ENCODE measurements around the gene CPSF7. TPM values are rescaled to one million over a fixed set of nuclear protein-coding genes. Genes with fewer than 3 reads are reported as not detected.

CPSF7 gene
- total RNA-seq, 1 donor from 2014 or later, result 112 TPM

DNA sequence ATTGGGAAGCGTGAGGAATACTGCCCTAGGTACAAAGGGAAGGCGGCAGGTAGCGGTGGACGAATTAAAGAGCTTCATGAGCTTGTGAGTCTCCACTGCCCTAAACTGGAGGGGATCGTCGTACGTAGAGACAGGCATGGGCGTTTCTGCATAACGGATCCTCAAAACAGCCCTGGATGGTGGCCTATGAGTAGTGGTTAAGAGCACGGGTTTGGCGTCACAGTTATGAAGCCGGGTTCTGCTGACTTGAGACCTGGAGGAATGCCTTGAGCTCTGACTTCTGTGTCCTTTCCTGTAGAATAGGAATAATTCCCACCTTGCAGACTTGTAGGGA is 67.3 kb downstream of the CPSF7 start:
- Mint-ChIP-seq H3K27me3 (ENCODE audit: low read depth) (no peaks in the 10 kb centered on the region), H3K4me3 (peak overlapping the region; percentile 93), H3K27ac (peak overlapping the region; percentile 98), H3K9me3 (no peaks in the 10 kb centered on the region), H3K4me1 (peaks cover 27% of the 10 kb centered on the region), H3K36me3 (peaks cover 4% of the 10 kb centered on the region)
- DNase-seq (ENCODE audit: low spot score in 2 of 2, unreplicated experiment in 2 of 2), result no peak
- TF ChIP-seq, protein P1, sequence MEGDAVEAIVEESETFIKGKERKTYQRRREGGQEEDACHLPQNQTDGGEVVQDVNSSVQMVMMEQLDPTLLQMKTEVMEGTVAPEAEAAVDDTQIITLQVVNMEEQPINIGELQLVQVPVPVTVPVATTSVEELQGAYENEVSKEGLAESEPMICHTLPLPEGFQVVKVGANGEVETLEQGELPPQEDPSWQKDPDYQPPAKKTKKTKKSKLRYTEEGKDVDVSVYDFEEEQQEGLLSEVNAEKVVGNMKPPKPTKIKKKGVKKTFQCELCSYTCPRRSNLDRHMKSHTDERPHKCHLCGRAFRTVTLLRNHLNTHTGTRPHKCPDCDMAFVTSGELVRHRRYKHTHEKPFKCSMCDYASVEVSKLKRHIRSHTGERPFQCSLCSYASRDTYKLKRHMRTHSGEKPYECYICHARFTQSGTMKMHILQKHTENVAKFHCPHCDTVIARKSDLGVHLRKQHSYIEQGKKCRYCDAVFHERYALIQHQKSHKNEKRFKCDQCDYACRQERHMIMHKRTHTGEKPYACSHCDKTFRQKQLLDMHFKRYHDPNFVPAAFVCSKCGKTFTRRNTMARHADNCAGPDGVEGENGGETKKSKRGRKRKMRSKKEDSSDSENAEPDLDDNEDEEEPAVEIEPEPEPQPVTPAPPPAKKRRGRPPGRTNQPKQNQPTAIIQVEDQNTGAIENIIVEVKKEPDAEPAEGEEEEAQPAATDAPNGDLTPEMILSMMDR (IDR thresholded peaks at IDR 0.05; ENCODE audit: unreplicated experiment), result no peak

DNA sequence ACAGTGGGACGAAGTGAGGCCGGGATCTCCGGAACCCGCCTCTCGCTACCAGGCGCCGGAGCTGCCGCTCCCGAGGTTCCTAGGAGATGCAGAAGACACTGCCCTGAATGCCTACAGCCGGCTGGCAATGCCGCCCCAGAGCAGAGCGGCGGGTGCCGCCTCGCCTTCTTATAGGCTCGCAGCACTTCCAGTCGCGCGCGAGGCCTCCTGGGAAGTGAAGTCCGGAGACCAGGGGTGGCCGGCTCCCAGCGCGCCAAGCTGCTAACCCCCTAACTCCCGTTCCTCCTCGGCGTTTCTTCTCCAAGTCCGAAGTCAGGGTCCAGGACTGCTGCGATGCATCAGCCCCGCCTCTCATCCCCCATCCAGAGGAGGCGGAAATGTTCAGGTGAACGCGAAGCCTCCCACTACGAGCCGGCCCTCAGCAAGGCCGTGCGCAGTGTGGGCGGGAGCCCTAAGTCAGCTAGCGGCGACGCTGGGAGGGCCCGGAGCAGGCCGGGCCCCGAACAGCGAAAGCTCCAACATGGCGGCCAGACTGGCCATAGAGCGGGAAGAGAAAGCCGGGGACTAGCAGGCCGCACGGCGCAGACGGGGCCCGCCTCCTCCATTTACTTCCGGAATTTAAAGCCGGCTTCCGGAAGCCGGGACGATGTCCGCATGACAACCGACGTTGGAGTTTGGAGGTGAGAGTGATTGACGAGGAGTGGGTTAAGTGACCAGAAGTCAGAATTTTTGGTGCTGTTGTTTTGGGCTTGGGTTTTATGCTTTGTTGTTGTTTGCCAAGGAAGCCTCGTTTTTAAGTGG is 67.8 kb downstream of the CPSF7 start, which contains the start of the genes CYB561A3 and TMEM138:
Gene CYB561A3, minus strand, starts transcription at position 142 of the 801 bp plus-strand sequence. CDS start 5,169 bp downstream, outside the sequence.
Gene TMEM138, plus strand, starts transcription at position 634 of the 801 bp plus-strand sequence. CDS start 2,017 bp downstream, outside the sequence.
- H3K27me3 Mint-ChIP-seq (ENCODE audit: low read depth), result no peaks in the 10 kb centered on the region
- peaks cover 27% of the 10 kb centered on the region for H3K4me1 Mint-ChIP-seq
- H3K9me3 Mint-ChIP-seq, result no peaks in the 10 kb centered on the region
- DNase-seq (ENCODE audit: low spot score in 2 of 2, unreplicated experiment in 2 of 2), result peak; percentile 77 to 86
- TF ChIP-seq, protein P1 (IDR thresholded peaks at IDR 0.05; ENCODE audit: unreplicated experiment), result no peak
- peaks cover 3% of the 10 kb centered on the region for H3K36me3 Mint-ChIP-seq
- peak within 1 kb of the TSS; percentile 93 for H3K4me3 Mint-ChIP-seq
- H3K27ac Mint-ChIP-seq, result peak within 1 kb of the TSS; percentile 98

DNA sequence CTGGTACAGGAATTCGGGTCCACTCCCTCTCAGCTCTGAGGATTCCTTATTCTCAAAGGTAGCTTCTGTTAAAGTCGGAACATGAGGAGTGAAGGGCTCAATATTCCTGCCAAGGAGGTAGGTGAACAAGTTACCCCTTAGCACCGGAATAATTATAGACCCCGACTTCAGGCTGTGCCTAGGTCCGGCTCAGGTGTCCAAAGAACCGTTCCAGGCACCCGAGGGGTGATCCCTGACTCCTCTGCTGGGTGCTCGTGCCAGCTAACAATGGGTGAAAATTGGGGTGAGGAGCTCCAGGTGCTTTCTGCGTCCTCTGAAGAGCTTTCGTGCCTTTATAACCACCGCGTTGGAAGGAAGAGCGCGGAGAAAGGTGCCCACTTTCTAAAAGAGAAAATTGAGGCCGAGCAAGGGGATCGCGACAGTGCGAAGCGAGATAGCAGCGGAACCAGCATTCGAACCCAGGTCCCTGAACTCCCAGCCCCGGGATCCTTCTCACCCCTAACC is 68.5 kb downstream of the CPSF7 start:
- DNase-seq (ENCODE audit: low spot score in 2 of 2, unreplicated experiment in 2 of 2), result no peak
- Mint-ChIP-seq H3K27me3 (ENCODE audit: low read depth) (no peaks in the 10 kb centered on the region), H3K4me1 (peaks cover 27% of the 10 kb centered on the region)

DNA sequence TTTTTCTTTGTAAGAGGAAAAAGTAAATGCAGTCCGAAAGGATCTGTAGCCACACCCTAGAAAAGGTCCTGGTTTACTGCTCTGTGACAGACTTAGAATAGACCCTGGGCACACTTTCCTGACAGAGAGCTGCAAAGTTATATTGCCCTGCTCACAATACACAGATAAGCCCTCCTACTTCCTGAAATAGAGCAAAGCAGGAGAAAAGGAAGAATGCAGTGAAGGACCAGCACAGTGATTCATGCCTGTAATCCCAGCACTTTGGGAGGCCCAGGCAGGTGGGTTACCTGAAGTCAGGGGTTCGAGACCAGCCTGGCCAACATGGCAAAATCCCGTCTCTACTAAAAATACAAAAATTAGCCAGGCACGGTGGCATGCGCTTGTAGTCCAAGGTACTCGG is 70.3 kb downstream of the CPSF7 start:
- Mint-ChIP-seq H3K36me3 (peaks cover 2% of the 10 kb centered on the region), H3K27ac (no peak overlapping the region), H3K4me3 (no peak overlapping the region), H3K9me3 (no peaks in the 10 kb centered on the region), H3K4me1 (peaks cover 27% of the 10 kb centered on the region), H3K27me3 (ENCODE audit: low read depth) (no peaks in the 10 kb centered on the region)
- TF ChIP-seq, protein P1 (IDR thresholded peaks at IDR 0.05; ENCODE audit: unreplicated experiment), result no peak
- no peak for DNase-seq (ENCODE audit: low spot score in 2 of 2, unreplicated experiment in 2 of 2)

More for the DNA sequence above, 68.5 kb downstream of the CPSF7 start:
- TF ChIP-seq, protein P1 (IDR thresholded peaks at IDR 0.05; ENCODE audit: unreplicated experiment), result no peak
- H3K4me3 Mint-ChIP-seq, result peak overlapping the region; percentile 93
- no peaks in the 10 kb centered on the region for H3K9me3 Mint-ChIP-seq
- H3K27ac Mint-ChIP-seq, result peak overlapping the region; percentile 98
- peaks cover 5% of the 10 kb centered on the region for H3K36me3 Mint-ChIP-seq

DNA sequence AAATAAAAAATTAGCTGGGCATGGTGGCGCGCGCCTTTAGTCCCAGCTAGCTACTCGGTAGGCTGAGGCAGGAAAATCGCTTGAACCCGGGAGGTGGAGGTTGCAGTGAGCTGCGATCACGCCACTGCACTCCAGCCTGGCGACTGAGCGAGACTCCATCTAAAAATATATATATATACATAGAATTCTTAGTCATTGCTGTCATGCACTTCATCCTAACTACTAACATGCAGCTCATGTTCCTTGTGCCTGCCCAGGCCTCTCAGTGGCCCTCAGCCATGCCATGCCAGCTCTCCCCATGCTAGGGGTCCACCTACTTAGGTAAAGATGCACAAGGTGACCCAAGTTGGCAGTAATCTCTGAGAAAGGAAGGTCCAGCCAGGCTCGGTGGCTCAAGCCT is 71.2 kb downstream of the CPSF7 start:
- Mint-ChIP-seq H3K9me3 (no peaks in the 10 kb centered on the region), H3K27ac (no peak overlapping the region), H3K4me3 (no peak overlapping the region), H3K27me3 (ENCODE audit: low read depth) (no peaks in the 10 kb centered on the region), H3K36me3 (peaks cover 2% of the 10 kb centered on the region), H3K4me1 (peaks cover 25% of the 10 kb centered on the region)
- TF ChIP-seq, protein P1 (IDR thresholded peaks at IDR 0.05; ENCODE audit: unreplicated experiment), result no peak
- no peak for DNase-seq (ENCODE audit: low spot score in 2 of 2, unreplicated experiment in 2 of 2)

Measured in mesothelial cell of epicardium (in vitro differentiated cells).